Esophagus muscularis mucosa (tissue), 4 donors: ENCODE results near the gene IWS1.

Source experiments
- EP300 ChIP-seq: sonication (generic); formaldehyde crosslinking; IDR thresholded peaks from one replicate; pipeline ENCODE4 v1.6.1; 2017; ENCODE audit warnings: antibody characterized with exemption
- POLR2AphosphoS5 ChIP-seq, 2 donors: sonication (generic); formaldehyde crosslinking; IDR thresholded peaks; one replicate each; pipeline ENCODE4 v1.6.1; 2017; ENCODE audit warnings: antibody characterized with exemption in 2 of 2
- TF ChIP-seq, protein P1 (sequence below), 3 experiments: fragments of 200-600 bp in 2 of 3; fragments of 450-650 bp in 1 of 3; sonication (generic) in 2 of 3; IDR thresholded peaks; one replicate each; pipeline ENCODE4 v1.5.1; 2017 to 2019; ENCODE audit warnings: antibody characterized with exemption in 3 of 3, mild to moderate bottlenecking in 2 of 3, moderate library complexity in 1 of 3

GRCh38 chr2:127463155-127463991 is 62.9 kb downstream of the IWS1 start:
- TF ChIP-seq, protein P1, sequence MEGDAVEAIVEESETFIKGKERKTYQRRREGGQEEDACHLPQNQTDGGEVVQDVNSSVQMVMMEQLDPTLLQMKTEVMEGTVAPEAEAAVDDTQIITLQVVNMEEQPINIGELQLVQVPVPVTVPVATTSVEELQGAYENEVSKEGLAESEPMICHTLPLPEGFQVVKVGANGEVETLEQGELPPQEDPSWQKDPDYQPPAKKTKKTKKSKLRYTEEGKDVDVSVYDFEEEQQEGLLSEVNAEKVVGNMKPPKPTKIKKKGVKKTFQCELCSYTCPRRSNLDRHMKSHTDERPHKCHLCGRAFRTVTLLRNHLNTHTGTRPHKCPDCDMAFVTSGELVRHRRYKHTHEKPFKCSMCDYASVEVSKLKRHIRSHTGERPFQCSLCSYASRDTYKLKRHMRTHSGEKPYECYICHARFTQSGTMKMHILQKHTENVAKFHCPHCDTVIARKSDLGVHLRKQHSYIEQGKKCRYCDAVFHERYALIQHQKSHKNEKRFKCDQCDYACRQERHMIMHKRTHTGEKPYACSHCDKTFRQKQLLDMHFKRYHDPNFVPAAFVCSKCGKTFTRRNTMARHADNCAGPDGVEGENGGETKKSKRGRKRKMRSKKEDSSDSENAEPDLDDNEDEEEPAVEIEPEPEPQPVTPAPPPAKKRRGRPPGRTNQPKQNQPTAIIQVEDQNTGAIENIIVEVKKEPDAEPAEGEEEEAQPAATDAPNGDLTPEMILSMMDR (IDR thresholded peaks at IDR 0.05): no peak
- TF ChIP-seq POLR2AphosphoS5 (IDR thresholded peaks at IDR 0.05) (no peak), EP300 (no peak)
